VCaP (cell line): ENCODE measurements around the gene PLXNB3.

ENCODE experiments used
- H3K27ac ChIP-seq: fragments of 450-650 bp; 2 replicates; pipeline ENCODE4 v1.5.1; 2017
- TF ChIP-seq, protein P1 (sequence below): fragments of 450-650 bp; conservative IDR thresholded peaks from 2 replicates; pipeline ENCODE4 v1.5.1; 2017; ENCODE audit warnings: mild to moderate bottlenecking, moderate library complexity

The PLXNB3 gene

DNA sequence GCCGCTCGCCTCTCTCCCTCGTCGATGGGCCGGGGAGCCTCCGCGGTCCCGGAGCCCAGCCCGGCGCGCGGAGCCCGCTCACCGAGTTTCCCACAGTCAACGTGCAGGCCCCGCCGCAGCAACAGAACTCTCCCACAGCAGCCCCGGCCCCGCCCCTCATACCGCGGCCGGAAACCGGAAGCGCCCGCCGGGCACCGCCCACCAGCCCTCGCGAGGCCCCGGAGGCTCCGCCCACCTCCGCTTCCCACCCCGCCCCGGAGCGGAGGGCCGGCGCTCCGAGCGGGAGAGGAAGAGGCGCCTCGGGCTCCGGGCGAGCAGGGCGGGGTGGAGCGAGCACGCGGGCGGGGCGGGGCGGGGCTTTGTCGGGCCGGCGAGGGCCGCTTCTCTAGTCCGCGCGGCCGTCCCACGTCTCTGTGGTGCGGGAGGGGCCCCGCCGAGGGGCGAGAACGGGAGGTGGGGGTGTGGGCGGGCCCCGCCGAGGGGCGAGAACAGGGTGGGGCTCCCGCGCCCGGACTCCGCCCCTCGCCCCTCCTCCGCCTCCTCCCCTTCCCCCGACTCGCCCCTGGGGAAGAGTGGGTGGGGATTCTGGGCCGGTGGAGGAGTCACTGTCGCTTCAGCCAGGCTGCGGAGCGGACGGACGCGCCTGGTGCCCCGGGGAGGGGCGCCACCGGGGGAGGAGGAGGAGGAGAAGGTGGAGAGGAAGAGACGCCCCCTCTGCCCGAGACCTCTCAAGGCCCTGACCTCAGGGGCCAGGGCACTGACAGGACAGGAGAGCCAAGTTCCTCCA, 39.6 kb upstream of the PLXNB3 start, which contains the start of the genes ABCD1 and BCAP31:
ABCD1 (plus strand) TSS at position 605 of the 787 bp plus-strand sequence. CDS start 411 bp downstream, outside the sequence.
BCAP31 (minus strand) TSS at position 136 of the 787 bp plus-strand sequence. CDS start 1,143 bp downstream, outside the sequence.
- TF ChIP-seq, protein P1, sequence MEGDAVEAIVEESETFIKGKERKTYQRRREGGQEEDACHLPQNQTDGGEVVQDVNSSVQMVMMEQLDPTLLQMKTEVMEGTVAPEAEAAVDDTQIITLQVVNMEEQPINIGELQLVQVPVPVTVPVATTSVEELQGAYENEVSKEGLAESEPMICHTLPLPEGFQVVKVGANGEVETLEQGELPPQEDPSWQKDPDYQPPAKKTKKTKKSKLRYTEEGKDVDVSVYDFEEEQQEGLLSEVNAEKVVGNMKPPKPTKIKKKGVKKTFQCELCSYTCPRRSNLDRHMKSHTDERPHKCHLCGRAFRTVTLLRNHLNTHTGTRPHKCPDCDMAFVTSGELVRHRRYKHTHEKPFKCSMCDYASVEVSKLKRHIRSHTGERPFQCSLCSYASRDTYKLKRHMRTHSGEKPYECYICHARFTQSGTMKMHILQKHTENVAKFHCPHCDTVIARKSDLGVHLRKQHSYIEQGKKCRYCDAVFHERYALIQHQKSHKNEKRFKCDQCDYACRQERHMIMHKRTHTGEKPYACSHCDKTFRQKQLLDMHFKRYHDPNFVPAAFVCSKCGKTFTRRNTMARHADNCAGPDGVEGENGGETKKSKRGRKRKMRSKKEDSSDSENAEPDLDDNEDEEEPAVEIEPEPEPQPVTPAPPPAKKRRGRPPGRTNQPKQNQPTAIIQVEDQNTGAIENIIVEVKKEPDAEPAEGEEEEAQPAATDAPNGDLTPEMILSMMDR: no peak
- H3K27ac ChIP-seq: peak within 1 kb of the TSS; percentile 89

GRCh38 chrX:153725039-153725831, 38.8 kb upstream of the PLXNB3 start:
- TF ChIP-seq, protein P1: no peak

GRCh38 chrX:153725832-153726285, 38.2 kb upstream of the PLXNB3 start:
- H3K27ac ChIP-seq: peak overlapping the region; percentile 89; the same call in 1 of the 2 replicates
- TF ChIP-seq, protein P1: no peak

More at GRCh38 chrX:153725039-153725831, 38.8 kb upstream of the PLXNB3 start:
- peak overlapping the region; percentile 89 for H3K27ac ChIP-seq

GRCh38 chrX:153726286-153727122, 37.5 kb upstream of the PLXNB3 start:
- TF ChIP-seq, protein P1: no peak
- H3K27ac ChIP-seq: peak overlapping the region; percentile 89

DNA sequence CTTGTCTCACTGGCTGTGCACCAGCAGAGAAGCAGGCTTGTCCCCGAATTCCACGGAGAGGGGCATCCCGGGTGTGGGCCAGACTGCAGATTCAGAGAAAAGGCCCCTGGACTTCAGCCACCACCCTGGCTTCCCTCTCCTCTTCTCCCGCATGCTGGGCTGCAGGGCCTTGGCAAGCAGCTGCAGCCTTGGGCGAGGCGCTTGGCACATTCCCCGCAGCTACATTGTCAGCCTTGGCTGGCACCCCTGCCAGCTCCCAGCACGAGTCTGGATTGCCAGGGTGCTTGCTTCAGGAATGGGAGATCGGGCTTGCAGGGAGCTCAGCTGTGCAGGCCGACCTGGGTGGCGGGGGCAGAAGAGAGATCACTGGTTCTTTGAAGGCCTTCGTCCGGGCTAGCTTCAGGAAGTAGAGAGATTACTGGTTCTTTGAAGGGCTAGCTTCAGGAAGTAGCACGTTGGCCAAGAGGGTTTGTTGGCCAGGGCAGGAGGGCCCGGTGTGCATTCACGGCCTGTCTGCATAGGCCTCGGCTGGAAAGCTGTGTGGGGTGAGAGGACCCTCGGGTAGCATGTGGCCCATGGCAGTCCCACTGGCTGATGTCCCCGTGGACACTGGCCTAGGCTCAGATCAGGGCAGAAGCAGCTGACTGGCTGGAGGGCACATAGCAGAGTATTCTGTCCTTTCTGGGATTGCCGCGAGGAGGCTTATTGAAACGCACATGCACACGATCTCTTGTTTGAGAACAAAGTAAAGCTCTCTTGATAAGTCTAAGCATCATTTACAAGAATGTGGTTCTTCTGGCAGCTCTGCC, 36.7 kb upstream of the PLXNB3 start:
- H3K27ac ChIP-seq: peak overlapping the region; percentile 89
- TF ChIP-seq, protein P1: no peak

- TF ChIP-seq, protein P1: no peak
- peak overlapping the region; percentile 89 for H3K27ac ChIP-seq
Observed at GRCh38 chrX:153728095-153728494, 36.0 kb upstream of the PLXNB3 start.
